Activated T-cell treated with anti-CD3 and anti-CD28 coated beads, Interleukin-2, amount 50 U/mL, for 72 hours (primary cell): Measurements from ENCODE around the gene NRP1. TPM values are rescaled to one million over a fixed set of nuclear protein-coding genes. Genes with fewer than 3 reads are reported as not detected.
"Not testable (repeated sequence)": the region's sequence is repeated elsewhere in the genome, so short reads cannot be mapped to it uniquely, and the experiment has no call there.

ENCODE experiments used
- ATAC-seq, 2 donors: fragments of 150-1000 bp; cut with Tn5 transposase; replicated peaks in 1 of 2; 2 replicates each; pipeline ENCODE4 v1.10.0; 2021; ENCODE audit warnings: moderate library complexity in 2 of 2, mild to moderate bottlenecking in 1 of 2
- DNase-seq, 2 donors: peaks; one replicate each; pipeline ENCODE4 v3.0.0; 2021 to 2022; ENCODE audit warnings: mixed read lengths in 1 of 2
- H3K27ac Mint-ChIP-seq: one replicate; pipeline ENCODE4 v1.8.0; 2022; ENCODE audit warnings: mild to moderate bottlenecking, moderate library complexity, mixed read lengths
- H3K27me3 Mint-ChIP-seq: one replicate; pipeline ENCODE4 v1.8.0; 2022; ENCODE audit warnings: low read depth, mixed read lengths
- H3K36me3 Mint-ChIP-seq, 2 donors: one replicate each; pipeline ENCODE4 v1.8.0; 2022; ENCODE audit warnings: mixed read lengths in 2 of 2, mild to moderate bottlenecking in 1 of 2; ENCODE audit not compliant: insufficient read depth in 2 of 2
- H3K4me1 Mint-ChIP-seq: one replicate; pipeline ENCODE4 v1.8.0; 2022; ENCODE audit warnings: low read depth, mixed read lengths
- H3K4me3 Mint-ChIP-seq, 2 donors: one replicate each; pipeline ENCODE4 v1.8.0; 2022; ENCODE audit warnings: mild to moderate bottlenecking in 2 of 2, mixed read lengths in 2 of 2, moderate library complexity in 2 of 2
- H3K9me3 Mint-ChIP-seq, 2 donors: one replicate each; pipeline ENCODE4 v1.8.0; 2022; ENCODE audit warnings: mixed read lengths in 2 of 2
- total RNA-seq, 2 donors: library from RNA; stranded (reverse); gene quantifications; one replicate each; pipeline ENCODE4 v1.2.3, GENCODE V29; 2022

NRP1 gene
- total RNA-seq: under 1 TPM; 0.72 to 0.84 TPM

- peak; percentile 25 to 31 for DNase-seq
- Mint-ChIP-seq H3K27ac (peak within 1 kb of the TSS; percentile 28), H3K27me3 (peaks cover 75% of the 10 kb centered on the region)
These were observed at the start of gene NRP1 for GRCh38 chr10:33334153-33334804. NRP1 (minus strand) TSS chr10:33334667; CDS start chr10:33334382, 285 bp downstream.

GRCh38 chr10:33384201-33384600 is 49.7 kb upstream of the NRP1 start:
- not testable (repeated sequence) for H3K9me3 Mint-ChIP-seq, H3K4me1 Mint-ChIP-seq, H3K27ac Mint-ChIP-seq, H3K4me3 Mint-ChIP-seq, H3K36me3 Mint-ChIP-seq, DNase-seq, ATAC-seq
- peaks cover 76% of the 10 kb centered on the region for H3K27me3 Mint-ChIP-seq

More at GRCh38 chr10:33334153-33334804, at the start of gene NRP1:
- Mint-ChIP-seq H3K4me3 (peak within 1 kb of the TSS; percentile 83 to 93), H3K9me3 (no peaks in the 10 kb centered on the region), H3K36me3 (no peaks in the 10 kb centered on the region), H3K4me1 (peaks cover 20% of the 10 kb centered on the region)
- peak; percentile 42 to 45 for ATAC-seq

DNA sequence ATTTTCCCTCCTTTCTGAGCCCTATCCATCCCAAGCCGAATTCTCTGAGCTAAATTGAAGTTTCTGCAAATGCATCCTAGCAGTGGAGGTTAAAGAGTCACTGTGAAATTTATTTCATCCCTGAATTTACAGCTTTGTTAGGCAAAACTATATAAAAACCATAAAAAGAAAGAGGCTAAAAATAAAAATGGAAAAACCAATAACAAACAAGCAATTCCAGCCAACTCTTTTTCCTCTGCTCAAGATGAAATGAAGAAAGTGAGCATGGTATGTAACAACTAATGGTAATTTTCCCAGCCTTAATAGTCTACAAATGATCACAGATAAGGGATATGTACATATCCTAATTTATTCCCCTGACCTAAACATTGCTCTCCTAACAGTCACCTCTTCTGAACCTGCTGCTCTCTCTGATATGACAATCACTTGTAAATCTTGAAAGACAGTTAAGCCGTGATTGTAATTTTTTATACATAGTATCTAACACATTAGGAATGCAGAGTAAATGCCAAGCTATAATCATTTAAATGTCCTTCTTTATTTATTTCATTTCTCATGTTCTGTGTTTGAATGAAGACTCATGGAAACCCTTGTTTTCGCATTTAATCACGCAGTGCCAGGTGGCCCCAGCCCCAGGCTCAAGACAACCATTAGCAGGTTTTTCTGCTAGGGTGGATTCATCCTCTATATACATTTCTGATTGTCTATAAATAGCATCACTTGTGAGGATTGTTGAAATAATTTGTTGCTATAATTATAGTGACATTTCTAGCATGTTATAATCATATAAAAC is 48.6 kb upstream of the NRP1 start:
- Mint-ChIP-seq H3K4me1 (peaks cover 4% of the 10 kb centered on the region), H3K27me3 (peaks cover 65% of the 10 kb centered on the region), H3K4me3 (no peak overlapping the region), H3K36me3 (no peaks in the 10 kb centered on the region), H3K27ac (no peak overlapping the region), H3K9me3 (no peaks in the 10 kb centered on the region)
- DNase-seq: no peak
- no peak for ATAC-seq

- H3K27me3 Mint-ChIP-seq: peaks cover 59% of the 10 kb centered on the region
- ATAC-seq: no peak
- H3K27ac Mint-ChIP-seq: no peak overlapping the region
- H3K4me1 Mint-ChIP-seq: peaks cover 13% of the 10 kb centered on the region
- no peaks in the 10 kb centered on the region for H3K36me3 Mint-ChIP-seq
- no peak for DNase-seq
- H3K4me3 Mint-ChIP-seq: no peak overlapping the region
- no peaks in the 10 kb centered on the region for H3K9me3 Mint-ChIP-seq
These were observed 47.7 kb upstream of the NRP1 start for GRCh38 chr10:33382216-33382600.

GRCh38 chr10:33381451-33382215 is 47.2 kb upstream of the NRP1 start:
- no peak overlapping the region for H3K27ac Mint-ChIP-seq
- no peaks in the 10 kb centered on the region for H3K36me3 Mint-ChIP-seq
- no peak for ATAC-seq
- peaks cover 19% of the 10 kb centered on the region for H3K4me1 Mint-ChIP-seq
- H3K9me3 Mint-ChIP-seq: no peaks in the 10 kb centered on the region
- no peak overlapping the region for H3K4me3 Mint-ChIP-seq
- H3K27me3 Mint-ChIP-seq: peaks cover 59% of the 10 kb centered on the region
- DNase-seq: no peak

- H3K27ac Mint-ChIP-seq: peak overlapping the region; percentile 74
- ATAC-seq: peak; percentile 50 to 58
- peak overlapping the region; percentile 17 to 45 for H3K4me3 Mint-ChIP-seq
- peaks cover 28% of the 10 kb centered on the region for H3K27me3 Mint-ChIP-seq
- H3K9me3 Mint-ChIP-seq: no peaks in the 10 kb centered on the region
- DNase-seq: no peak
- H3K4me1 Mint-ChIP-seq: peaks cover 28% of the 10 kb centered on the region
- H3K36me3 Mint-ChIP-seq: no peaks in the 10 kb centered on the region
These were observed 43.2 kb upstream of the NRP1 start for GRCh38 chr10:33377658-33378025.

DNA sequence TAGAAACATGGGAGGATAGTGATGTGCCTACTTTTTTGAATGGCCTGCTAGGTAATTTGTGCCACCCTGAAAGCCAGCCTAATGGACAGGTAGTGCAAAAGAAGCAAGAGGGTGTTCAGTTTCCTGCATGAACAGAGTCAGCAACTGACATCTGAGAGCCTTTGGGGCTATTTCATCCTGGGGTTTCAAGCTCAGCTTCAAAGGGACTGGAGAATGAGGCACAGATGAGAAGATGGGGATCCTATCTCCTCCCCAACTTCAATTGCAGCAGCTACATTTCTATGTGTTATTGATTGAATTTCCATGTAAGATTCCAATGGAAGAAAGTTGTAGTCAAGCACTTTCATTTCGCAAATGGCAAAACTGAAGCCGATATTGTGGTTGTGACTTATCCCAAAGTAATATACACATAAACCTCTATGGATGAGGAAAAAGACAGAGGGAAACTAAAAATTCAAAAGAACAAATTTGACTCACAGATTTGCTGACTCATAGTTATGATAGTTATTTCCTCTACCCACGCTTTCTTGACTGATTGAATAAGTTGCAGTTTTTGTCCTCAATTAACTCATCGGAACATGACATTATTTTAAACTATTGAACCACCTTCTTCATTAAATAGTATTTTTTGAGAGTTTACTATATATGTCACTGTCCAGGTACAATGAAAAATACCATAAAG is 42.6 kb upstream of the NRP1 start:
- Mint-ChIP-seq H3K4me3 (peak overlapping the region; percentile 17 to 45), H3K27ac (peak overlapping the region; percentile 74), H3K9me3 (no peaks in the 10 kb centered on the region), H3K27me3 (peaks cover 28% of the 10 kb centered on the region), H3K4me1 (peaks cover 28% of the 10 kb centered on the region), H3K36me3 (no peaks in the 10 kb centered on the region)
- no peak for DNase-seq
- peak; percentile 64 to 65 for ATAC-seq

DNA sequence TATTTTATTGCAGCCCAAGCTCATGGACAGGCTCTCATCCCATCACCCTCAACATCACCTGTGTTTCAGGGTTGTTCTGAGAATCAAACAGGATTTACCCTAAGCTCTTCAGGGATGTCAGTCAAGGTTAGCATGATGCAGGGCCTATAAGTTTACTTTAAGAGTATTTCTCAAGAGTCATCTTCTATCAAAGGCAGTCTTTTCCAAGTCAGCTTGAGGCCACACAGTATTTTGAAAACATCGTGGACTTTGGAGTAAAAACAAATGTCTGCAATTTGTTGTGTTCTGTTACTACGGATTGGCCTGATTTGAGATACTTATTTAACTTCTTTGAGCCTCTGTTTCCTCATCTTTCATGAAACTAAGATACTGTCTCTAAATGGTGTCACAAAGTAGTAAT is 42.0 kb upstream of the NRP1 start:
- Mint-ChIP-seq H3K36me3 (no peaks in the 10 kb centered on the region), H3K4me1 (peaks cover 28% of the 10 kb centered on the region), H3K9me3 (no peaks in the 10 kb centered on the region), H3K4me3 (no peak overlapping the region), H3K27me3 (peaks cover 22% of the 10 kb centered on the region), H3K27ac (no peak overlapping the region)
- ATAC-seq (no peak), DNase-seq (no peak)

DNA sequence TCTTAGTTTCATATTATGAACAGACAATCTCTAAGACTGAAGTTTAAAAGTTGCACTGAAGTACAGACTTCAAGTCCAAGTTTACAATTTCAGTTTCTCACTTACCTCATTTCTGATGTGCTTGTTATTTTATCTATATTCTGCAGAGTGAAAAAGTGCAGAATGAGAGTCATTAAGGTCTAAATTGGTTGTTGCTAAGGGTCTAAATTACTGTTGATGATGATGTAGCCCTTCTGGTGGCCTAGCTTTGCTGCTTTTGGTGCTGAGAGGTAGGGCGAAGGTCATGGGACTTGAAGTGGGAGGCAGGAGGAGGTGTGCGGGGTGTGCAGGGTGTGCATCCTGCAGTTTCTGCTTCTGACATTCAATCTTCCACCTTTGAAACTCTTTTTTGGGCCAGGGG is 38.8 kb upstream of the NRP1 start:
- peak in 1 of 2 donors; percentile 38 for ATAC-seq
- peaks cover 2 to 4% of the 10 kb centered on the region in 2 donors for H3K9me3 Mint-ChIP-seq
- no peak overlapping the region for H3K4me3 Mint-ChIP-seq
- peaks cover under 1 to 4% of the 10 kb centered on the region in 2 donors for H3K36me3 Mint-ChIP-seq
- no peak for DNase-seq
- no peak overlapping the region for H3K27ac Mint-ChIP-seq
- H3K27me3 Mint-ChIP-seq: peaks cover 32% of the 10 kb centered on the region
- H3K4me1 Mint-ChIP-seq: peaks cover 33% of the 10 kb centered on the region

DNA sequence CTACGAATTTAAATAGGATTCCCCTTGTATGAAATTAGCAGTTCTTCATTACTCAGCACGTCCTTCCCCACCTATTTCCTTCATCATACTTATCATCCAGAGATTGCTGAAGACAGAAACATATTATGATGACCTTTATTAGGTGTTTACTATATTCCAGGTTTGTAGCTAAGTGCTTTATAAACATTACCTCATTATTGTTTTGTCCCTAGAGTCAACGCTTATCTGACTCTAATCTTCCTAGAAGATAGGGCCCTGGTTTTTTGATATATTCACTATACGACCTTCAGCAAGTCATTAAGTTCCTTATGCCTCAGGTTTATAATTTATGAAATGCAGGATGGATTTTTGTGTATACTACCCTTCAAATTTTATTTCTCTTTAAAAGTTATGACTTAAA is 36.8 kb upstream of the NRP1 start:
- Mint-ChIP-seq H3K4me1 (peaks cover 22% of the 10 kb centered on the region), H3K27me3 (peaks cover 40% of the 10 kb centered on the region), H3K36me3 (peaks cover 2 to 4% of the 10 kb centered on the region in 2 donors), H3K27ac (no peak overlapping the region), H3K4me3 (no peak overlapping the region), H3K9me3 (peaks cover 3 to 6% of the 10 kb centered on the region in 2 donors)
- ATAC-seq (no peak), DNase-seq (no peak)

GRCh38 chr10:33370434-33370930 is 36.0 kb upstream of the NRP1 start:
- peaks cover 2 to 4% of the 10 kb centered on the region in 2 donors for H3K36me3 Mint-ChIP-seq
- H3K4me3 Mint-ChIP-seq: no peak overlapping the region
- H3K9me3 Mint-ChIP-seq: peaks cover 6% of the 10 kb centered on the region in 2 donors
- H3K4me1 Mint-ChIP-seq: peaks cover 25% of the 10 kb centered on the region
- DNase-seq: no peak
- peaks cover 40% of the 10 kb centered on the region for H3K27me3 Mint-ChIP-seq
- no peak for ATAC-seq
- H3K27ac Mint-ChIP-seq: no peak overlapping the region

DNA sequence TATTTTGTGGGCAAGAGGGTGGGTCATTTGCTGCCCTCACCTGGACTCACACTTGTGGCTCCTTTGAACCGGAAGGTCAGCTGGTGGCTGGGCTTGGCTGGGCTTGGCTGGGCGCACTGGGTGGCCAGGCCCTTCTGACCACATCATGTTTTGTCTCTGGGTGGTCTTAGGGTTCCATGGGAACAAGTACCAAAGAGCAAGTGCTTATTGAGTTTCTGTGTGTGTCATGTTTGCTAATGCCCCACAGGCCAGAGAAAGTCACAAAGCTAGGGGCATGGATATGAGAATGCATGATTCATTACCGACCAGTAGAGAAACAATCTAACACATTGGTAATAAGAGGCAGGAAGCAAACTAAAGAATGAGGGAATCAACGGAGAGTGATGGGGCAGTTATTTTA is 33.6 kb upstream of the NRP1 start:
- DNase-seq: no peak
- Mint-ChIP-seq H3K4me3 (no peak overlapping the region), H3K4me1 (peaks cover 40% of the 10 kb centered on the region), H3K27ac (no peak overlapping the region), H3K36me3 (peaks cover 4 to 5% of the 10 kb centered on the region in 2 donors), H3K27me3 (peaks cover 47% of the 10 kb centered on the region), H3K9me3 (peaks cover 8 to 9% of the 10 kb centered on the region in 2 donors)
- ATAC-seq: no peak
